HG02870 (cell line): ENCODE results near the gene IGSF23.
A peak's percentile ranks its signal among the peaks of the same experiment; 100 is the strongest.

Experiments
- ATAC-seq: cut with Tn5 transposase; IDR thresholded peaks from one replicate; pipeline ENCODE4 v1.9.1; 2021; ENCODE audit warnings: mild to moderate bottlenecking, moderate library complexity; ENCODE audit not compliant: unreplicated experiment

IGSF23 gene

DNA sequence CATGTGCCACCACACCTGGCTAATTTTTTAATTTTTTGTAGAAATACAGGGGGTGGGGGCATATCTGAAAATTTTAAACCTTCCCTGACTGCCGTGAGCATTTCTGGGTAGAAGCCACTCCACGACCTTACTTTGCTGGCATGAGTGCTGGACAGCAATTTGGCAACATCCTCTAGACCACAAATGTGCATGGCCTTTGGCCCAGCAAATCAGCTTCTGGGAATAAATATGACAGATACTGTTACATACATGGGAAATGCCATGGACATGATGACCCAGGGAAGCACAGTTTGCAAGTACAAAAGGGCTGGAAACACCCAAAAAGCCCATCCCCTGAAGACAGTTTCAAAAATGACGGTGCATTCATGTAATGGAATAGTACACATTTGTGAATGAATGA, 27.2 kb downstream of the IGSF23 start:
- no peak for ATAC-seq

DNA sequence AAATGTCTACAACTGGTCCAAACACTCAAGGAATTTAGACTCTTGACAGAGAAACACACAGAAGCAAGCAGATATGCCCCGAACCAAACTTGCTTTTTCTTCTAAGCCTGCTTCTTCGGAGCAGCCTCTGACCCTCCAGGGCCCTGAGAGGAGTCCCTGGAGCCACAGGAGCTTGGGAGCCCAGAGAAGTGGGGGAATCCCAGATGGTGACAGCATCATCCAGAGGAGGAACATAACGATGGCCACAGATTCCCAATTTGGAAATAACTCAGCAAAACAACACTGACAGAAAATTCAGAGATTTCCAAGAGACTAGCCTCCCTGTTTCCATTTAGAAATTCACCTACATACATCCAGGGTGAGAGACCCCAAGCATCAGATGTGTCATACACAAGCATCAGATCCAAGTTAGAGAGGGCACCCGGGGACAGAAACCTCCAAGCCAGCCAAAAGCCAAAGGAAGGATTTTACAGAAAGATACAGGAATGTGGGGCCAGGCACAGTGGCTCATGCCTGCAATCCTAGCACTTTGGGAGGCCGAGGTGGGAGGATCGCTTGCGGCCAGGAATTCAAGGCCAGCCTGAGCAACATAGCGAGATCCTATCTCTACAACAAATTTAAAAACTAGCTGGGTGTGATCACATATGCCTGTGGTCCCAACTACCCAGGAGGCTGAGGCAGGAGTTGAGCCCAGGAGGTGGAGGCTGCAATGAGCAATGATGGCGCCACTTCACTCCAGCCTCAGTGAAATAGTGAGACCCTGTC, 28.3 kb downstream of the IGSF23 start:
- no peak for ATAC-seq

DNA sequence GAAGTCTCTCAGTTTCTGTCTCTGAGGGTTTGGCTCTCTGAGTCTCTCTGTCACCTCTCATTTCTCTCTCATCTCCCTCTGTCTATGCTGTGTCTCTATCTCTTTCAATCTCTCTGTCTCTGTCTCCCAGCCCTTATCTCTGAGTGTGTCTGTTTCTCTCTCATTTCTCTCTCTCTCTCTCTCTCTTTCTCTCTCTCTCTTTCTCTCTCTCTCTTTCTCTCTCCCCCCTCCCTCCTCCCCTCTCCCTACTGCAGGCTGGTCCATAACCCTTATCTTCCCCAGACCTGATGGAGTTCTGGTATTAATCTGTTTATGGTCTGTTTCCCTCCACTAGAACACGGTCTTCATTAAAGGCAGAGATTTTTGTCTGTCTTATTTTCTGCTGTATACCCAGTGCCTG, 29.0 kb downstream of the IGSF23 start:
- no peak for ATAC-seq

DNA sequence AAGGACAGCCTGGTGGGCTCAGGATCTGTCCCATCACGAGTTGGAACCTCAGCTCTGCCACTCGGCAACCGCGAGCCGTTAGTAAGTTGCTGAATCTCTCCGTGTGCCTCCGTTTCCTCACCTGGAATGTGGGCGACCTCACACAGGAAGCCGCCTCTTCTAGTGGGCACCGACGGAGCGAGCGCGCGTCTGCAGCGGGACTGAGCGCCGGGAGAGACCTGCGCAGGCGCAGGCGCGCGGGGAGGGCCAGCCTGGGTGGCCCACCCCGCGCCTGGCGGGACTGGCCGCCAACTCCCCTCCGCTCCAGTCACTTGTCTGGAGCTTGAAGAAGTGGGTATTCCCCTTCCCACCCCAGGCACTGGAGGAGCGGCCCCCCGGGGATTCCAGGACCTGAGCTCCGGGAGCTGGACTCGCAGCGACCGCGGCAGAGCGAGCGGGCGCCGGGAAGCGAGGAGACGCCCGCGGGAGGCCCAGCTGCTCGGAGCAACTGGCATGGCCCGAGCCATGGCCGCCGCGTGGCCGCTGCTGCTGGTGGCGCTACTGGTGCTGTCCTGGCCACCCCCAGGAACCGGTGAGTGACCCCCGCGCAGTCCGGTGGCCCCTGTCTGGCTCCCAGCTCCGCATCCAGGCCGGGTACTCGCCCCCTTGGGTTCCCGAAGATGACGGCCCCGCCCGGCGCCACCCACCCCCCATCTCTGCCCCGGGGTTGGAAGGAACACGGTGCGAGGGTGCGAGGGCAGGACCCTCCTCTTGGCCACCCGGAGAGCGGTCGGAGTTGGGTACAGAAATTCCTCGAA, 30.4 kb downstream of the IGSF23 start, which contains the start of gene PVR:
Gene PVR, plus strand, starts transcription at position 306 of the 797 bp plus-strand sequence. Its CDS starts 187 bp downstream, at position 493.
- no peak for ATAC-seq

DNA sequence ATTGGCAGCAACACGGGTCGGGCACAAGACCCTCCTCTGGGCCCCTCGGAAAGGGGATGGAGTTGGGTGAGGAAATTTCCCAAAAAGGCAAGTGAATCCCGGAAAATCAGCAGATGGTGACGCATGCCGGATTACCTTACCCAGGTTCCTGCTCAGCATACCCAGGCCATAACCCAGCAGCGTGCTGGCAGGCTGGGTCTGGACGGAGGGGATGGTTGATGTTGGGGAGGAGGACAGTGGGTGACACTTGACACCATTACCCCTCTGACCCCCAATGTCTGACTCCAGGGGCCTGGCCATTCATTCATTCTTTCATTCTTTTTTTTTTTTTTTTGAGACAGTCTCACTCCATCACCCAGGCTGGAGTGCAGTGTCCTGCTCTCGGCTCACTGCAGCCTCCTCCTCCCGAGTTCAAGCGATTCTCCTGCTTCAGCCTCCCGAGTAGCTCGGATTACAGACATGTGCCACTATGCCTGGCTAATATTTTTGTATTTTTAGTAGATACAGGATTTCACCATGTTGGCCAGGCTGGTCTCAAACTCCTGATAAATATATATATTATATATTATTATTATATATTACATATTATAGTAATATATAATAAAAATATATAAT, 31.1 kb downstream of the IGSF23 start:
- ATAC-seq = no peak

DNA sequence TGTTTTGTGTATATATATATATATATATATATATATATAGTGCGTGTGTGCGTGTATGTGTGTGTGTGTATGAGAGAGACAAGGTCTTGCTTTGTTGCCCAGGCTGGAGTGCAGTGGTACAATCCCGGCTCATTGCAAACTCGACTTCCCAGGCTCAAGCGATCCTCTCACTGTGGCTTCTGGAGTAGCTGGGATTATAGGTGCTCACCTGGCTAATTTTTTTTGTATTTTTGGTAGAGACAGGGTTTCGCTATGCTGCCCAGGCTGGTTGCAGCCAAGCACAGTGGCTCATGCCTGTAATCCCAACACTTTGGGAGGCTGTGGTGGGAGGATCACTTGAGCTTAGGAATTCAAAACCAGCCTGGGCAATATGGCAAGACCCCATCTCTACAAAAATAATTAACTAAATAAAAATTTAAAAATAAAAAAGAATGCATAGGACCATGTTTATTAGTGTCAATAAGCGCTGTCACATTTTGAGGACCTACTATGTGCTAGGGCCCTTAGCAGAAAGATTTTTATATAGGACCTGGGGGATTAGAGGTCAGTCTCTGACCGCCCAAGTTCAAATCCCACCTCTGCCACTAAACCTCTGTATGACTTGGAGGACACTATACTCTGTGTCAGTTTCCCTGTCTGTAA, 32.2 kb downstream of the IGSF23 start:
- no peak for ATAC-seq

DNA sequence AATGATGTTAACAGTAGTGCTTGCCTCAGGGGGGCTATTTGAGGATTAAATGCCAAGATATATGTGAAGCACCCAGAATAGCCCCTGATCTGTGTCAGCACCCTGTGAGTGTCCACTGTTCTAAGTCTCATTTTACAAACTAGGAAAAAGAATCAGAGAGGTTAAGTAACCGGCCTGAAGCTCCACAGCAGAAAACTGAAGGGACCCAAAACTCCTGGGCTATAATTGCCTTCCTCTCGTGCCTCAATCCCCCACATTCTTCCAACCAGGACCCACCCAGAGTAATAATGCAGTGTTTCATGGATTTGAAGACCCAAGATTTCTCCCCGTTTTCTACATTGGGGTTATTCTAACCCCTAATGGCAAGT, 32.7 kb downstream of the IGSF23 start:
- ATAC-seq = no peak

DNA sequence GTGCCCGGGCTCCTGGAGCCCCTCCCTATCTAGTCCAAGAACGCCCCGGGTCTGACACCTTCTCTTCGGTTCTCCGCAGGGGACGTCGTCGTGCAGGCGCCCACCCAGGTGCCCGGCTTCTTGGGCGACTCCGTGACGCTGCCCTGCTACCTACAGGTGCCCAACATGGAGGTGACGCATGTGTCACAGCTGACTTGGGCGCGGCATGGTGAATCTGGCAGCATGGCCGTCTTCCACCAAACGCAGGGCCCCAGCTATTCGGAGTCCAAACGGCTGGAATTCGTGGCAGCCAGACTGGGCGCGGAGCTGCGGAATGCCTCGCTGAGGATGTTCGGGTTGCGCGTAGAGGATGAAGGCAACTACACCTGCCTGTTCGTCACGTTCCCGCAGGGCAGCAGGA, 33.8 kb downstream of the IGSF23 start:
- ATAC-seq = no peak

DNA sequence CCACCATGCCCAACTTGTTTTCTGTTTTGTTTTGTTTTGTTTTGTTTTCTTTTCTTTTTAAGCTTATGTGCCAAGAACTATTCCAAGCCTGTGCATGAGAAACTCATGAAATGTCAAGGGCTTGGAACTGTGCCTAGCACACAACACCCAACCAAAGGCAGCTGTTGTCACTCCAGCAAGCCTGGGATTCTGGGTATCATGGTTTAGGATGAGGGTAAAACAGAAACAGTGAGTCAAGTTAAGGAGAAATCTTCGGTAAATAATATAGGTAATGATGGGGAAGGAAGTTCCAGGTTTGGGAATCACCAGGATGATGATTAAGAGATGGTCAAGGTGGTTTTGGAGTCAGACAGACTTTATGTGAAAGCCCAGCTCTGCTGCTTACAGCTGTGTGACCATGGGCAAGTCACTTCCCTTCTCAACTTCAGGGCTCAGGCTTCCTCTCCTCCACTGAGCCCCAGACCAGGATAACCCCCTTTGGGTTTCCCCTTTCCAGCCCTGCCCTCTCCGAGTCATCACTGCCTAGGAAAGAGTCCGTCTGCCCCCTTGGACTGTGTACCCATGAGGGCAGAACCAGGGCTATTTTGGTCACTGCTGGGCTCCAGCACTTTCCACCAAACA, 35.4 kb downstream of the IGSF23 start:
- ATAC-seq = no peak

DNA sequence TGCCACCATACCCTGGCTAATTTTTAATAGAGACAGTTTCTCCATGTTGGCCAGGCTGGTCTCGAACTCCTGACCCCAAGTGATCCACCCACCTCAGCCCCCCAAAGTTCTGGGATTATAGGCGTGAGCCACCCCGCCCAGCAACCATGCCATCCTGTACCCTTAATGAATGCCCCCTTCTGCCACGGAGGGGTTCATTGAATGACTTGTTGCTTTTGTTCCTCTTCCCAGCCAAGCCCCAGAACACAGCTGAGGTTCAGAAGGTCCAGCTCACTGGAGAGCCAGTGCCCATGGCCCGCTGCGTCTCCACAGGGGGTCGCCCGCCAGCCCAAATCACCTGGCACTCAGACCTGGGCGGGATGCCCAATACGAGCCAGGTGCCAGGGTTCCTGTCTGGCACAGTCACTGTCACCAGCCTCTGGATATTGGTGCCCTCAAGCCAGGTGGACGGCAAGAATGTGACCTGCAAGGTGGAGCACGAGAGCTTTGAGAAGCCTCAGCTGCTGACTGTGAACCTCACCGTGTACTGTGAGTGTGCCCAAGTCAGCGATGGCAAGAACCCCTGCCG, 36.3 kb downstream of the IGSF23 start:
- no peak for ATAC-seq

DNA sequence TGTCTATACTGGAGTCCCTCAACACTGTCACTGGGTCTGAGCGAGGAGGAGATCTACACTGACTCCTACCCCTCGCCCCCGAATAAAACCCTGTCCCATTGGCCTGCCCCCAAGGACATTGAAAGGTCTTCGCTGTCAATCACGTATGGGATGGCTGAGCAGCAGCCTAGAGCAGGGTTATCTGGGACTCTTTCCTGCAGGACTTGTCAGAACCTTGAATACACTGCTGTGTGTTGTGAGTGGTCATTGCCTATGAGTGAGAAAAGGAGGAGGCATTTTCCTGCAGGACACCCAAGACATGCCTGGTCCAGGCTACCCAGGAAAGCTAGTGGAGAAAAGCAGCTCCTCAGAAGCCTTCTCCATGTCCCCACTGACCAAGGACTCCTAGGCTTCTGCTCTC, 40.0 kb downstream of the IGSF23 start:
- no peak for ATAC-seq

DNA sequence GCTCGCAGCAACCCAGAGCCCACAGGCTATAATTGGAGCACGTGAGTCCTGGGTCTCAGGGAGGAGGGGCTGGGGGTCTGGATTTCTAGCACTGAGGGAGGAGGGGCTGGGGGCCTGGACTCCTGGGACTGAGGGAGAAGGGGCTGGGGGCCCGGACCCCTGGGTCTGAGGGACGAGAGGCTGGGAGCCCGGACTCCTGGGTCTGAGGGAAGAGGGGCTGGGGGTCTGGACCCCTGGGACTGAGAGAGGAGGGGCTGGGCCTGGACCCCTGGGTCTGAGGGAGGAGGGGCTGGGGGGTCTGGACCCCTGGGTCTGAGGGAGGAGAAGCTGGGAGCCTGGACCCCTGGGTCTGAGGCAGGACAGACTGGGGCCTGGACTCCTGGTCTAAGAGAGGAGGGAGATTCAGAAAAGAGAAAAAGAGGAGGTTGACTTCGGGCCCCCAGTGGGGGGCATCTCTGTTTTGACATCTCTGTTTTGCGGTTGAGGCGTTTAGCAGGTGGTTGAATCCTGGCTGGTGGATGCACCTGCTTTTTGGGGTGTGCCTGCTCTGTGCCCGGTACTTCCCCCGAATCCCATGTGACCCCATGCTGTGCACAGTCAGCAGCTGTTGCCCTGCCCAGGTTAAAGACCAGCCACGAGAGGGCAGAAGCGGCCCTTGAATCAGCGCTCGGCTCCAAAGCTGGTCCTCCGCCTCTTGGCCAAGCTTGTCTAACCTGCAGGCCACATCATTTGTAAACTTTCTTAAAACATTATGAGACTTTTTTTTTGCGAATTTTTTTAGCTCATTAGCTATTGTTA, 40.8 kb downstream of the IGSF23 start:
- ATAC-seq = peak; percentile 74

DNA sequence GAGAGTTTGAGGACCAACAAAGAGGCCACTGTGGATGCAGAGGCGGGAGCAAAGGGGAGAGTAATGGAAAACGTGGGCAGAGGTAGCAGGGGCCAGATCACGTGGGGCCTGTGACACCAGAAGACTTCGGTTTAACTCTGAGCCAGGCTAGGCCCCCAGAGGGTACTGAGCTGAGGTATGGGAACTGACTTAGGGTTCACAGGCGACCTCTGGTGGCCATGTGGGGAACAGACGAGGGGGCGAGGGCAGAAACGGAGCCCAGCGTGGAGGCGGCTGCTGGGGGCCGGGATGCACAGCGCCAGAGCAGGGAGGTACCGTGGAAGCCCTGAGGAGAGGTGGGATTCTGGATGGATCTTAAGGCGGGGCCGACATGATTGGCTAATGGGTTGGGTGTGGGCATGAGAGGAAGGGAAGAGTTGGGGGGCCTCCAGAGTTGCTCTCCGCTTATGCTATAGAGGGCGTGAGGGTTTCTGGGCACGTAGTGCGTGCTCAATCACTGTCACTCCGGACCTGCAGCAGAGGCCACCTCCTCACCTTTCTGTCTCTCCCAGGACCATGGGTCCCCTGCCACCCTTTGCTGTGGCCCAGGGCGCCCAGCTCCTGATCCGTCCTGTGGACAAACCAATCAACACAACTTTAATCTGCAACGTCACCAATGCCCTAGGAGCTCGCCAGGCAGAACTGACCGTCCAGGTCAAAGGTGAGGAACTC, 44.0 kb downstream of the IGSF23 start:
- ATAC-seq = no peak

DNA sequence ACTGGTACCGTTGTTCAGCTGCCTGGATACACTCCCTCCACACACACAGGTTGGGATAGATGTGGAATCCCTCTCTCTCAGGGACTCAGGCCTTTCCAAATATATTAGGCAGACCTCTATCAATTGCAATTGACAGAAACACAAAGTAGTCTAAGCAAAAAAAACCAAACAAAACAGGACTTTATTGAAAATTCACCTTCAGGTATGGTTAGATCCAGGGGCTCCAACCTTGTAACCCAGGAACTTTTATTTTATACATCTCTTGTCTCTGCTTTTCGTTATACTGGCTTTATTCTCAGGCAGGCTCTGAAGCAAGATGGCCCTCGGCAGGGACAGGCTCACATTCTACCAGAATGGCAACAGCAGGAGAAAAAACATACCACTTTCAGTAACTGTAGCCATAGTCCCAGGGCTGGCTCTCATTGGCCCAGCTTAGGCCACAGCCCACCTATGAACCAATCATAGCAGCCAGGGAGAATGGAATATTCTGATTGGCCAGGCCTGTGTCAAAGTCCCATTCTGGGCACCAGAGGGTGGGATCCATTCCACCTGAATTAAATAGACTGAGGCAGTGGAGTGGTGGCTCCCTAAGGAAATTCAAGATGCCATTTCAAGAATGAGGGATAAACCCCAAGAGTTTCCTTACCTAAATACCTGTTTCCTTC, 44.8 kb downstream of the IGSF23 start:
- ATAC-seq = no peak

DNA sequence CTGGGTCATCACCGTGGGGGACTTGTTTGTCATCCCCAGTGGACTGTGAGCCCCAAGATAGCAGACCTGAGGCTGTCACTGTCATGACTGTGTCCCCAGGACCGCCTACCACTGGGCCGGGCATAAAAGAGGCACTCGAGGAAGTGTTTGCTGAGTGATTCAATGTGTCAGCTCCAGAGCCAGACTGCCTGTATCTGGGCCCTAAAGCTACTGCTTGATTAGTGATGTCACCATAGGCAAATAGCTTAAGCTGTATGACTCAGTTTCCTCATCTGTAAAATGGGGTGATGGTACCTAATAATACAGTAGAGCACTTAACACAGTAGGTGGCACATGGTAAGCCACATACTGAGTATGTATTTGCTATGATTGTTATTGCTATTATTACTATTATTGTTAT, 46.7 kb downstream of the IGSF23 start:
- ATAC-seq = no peak

DNA sequence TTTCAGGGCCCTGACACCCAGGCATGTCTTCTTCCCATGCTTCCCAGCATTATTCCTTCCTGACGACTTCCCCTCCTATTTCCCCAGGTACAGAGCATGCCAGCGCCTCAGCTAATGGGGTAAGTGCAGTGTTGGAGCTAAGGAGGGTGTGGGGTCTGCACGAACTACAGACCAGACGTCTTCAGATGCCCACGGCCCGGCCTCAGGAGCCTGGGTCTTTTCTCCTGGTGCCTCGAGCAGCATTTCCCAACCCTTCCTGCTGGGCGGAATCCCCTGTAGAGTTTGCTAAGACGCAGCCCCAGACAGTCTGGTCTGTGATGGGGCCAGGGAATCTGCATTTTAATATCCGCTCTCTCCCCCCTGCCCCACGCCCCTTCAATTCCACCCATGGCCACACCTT, 47.8 kb downstream of the IGSF23 start:
- ATAC-seq = no peak

DNA sequence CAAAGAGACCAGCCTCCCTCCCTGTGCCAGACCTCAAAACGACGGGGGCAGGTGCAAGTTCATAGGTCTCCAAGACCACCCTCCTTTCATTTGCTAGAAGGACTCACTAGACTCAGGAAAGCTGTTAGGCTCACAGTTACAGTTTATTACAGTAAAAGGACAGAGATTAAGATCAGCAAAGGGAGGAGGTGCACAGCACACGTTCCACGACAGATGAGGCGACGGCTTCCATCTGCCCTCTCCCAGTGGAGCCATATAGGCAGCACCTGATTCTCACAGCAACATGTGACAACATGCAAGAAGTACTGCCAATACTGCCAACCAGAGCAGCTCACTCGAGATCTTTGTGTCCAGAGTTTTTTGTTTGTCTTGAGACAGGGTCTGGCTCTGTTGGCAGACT, 48.5 kb downstream of the IGSF23 start:
- ATAC-seq = no peak

DNA sequence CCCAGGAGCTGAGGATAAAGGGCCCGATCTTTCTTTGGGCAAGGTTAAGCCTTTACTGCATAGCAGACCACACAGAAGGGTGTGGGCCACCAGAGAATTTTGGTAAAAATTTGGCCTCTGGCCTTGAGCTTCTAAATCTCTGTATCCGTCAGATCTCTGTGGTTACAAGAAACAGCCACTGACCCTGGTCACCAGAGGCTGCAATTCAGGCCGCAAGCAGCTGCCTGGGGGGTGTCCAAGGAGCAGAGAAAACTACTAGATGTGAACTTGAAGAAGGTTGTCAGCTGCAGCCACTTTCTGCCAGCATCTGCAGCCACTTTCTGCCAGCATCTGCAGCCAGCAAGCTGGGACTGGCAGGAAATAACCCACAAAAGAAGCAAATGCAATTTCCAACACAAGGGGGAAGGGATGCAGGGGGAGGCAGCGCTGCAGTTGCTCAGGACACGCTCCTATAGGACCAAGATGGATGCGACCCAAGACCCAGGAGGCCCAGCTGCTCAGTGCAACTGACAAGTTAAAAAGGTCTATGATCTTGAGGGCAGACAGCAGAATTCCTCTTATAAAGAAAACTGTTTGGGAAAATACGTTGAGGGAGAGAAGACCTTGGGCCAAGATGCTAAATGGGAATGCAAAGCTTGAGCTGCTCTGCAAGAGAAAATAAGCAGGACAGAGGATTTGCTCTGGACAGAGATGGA, 49.5 kb downstream of the IGSF23 start:
- ATAC-seq = no peak
